GM04503 (cell line): ENCODE data around the gene KLHDC7B.
A peak's percentile ranks its signal among the peaks of the same experiment; 100 is the strongest.
"Not testable (repeated sequence)": the region's sequence is repeated elsewhere in the genome, so short reads cannot be mapped to it uniquely, and the experiment has no call there.

Source experiments
- DNase-seq: peaks from one replicate; pipeline ENCODE4 v3.0.0-alpha.2; 2012; ENCODE audit warnings: low read depth

Gene KLHDC7B

DNA sequence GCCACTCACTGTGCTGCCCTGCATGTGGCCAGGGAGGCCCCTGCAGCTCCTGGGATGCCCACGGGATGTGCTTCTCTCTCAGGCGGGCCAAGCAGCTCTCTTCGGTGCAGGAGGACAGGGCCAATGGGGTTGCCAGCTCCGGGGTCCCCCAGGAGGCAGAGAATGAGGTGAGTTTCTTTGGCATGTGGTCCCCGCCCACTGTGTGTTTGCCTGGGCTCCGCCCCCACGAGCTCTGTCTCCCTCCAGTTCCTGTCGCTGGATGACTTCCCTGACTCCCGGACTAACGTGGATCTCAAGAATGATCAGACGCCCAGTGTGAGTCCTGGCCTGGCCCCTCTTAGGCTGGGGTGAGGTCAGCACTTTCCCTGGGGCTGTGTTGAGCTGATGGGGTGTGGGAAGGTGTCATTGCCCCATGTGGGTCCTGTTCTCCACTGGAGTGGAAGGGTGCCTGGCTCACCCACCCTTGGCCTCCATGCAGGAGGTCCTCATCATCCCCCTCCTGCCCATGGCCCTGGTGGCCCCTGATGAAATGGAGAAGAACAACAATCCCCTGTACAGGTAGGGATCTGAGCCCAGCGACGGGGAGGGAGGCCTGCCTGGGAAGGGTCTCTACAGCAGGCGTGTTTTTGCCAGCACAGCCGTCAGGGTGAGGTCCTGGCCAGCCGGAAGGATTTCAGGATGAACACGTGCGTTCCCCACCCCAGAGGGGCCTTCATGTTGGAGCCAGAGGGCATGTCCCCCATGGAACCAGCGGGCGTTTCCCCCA lies 28.0 kb upstream of the KLHDC7B start:
- DNase-seq: no peak

DNA sequence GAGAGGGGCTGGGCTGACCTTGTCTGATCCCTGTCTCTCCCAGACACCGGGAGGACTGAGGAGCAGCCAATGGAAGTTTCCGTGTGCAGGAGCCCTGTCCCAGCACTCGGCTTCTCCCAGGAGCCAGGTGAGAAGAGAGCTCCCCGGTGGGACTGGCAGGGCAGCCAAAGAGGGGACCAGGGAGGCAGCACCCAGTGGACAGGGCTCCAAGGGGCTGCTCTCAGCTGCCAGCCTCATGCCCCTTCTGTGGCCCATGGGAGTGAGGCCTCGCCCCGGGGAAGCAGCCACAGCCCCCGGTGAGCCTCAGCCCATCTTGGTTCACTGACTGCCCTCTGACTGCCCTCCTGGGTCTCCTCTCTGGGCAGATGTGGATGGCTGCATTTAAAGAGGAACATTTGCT lies 27.1 kb upstream of the KLHDC7B start:
- DNase-seq: no peak

DNA sequence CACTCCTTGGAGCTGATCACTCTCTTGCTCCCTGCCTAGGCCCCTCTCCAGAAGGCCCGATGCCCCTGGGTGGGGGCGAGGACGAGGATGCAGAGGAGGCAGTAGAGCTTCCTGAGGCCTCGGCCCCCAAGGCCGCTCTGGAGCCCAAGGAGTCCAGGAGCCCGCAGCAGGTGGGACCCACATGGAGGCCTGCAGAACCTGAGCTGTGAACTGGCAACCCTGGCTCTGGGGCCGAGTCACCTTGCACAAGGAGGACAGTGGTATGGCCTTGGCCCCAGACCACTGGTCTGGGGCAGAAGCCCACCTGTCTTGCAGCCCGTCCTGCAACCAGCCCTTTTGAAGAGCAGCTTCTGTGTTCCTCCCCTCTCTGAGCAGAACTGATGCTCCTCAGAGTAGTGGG lies 26.5 kb upstream of the KLHDC7B start:
- no peak for DNase-seq

DNA sequence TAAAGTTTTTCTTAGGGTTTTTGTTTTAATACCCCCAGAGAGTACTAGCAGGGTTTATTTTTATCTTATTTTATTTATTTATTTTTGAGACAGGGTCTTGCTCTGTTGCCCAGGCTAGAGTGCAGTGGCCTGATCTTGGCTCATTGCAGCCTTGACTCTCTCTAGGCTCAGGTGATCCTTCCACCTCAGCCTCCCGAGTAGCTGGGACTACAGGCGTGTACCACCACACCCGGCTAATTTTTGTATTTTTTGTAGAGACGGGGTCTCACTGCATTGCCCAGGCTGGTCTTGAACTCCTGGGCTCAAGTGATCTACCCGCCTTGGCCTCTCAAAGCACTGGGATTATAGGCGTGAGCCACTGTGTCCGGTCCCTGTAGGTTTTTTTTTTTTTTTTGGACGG lies 25.5 kb upstream of the KLHDC7B start:
- not testable (repeated sequence) for DNase-seq

DNA sequence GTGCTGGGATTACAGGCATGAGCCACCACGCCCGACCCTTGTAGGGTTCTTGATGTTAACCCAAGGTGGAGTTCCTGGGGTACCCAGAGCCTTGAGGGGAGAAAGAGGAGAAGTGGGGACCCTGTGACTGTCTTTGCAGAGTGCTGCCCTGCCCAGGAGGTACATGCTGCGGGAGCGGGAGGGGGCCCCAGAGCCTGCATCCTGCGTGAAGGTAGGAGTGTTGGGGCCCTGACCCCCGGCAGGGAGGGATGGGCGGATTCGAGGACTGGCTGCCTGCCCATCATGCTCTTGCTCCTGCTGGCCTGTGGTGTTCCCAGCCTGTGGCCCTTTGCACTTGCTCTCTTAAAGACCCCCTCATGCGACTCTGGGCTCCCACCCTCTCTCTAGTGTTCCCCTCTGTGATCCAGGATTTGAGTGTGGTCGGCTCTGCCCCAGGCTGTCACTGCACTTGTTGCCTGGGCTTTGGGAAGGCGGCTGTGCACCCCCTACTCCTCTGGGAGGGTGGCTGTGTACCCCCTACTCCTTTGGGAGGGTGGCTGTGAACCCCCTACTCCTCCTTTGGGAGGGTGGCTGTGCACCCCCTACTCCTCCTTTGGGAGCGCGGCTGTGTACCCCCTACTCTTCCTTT lies 24.8 kb upstream of the KLHDC7B start:
- no peak for DNase-seq

DNA sequence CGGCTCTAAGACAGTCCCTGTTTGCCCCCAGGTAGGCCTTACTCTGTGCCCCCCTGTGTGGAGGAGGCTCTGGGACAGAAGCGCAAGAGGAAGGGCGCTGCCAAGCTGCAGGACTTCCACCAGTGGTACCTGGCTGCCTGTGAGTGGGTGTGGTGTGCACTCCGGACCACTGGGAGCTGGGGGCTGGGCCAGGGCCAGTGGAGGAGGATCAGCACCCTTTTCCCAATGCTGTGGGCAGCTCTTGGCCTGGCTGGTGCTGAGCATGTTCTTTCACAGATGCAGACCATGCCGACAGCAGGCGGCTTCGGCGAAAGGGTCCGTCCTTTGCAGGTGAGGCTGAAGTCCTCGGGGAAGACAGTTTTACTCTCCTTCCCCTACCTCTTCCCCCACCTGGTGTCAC lies 24.0 kb upstream of the KLHDC7B start:
- DNase-seq: no peak

DNA sequence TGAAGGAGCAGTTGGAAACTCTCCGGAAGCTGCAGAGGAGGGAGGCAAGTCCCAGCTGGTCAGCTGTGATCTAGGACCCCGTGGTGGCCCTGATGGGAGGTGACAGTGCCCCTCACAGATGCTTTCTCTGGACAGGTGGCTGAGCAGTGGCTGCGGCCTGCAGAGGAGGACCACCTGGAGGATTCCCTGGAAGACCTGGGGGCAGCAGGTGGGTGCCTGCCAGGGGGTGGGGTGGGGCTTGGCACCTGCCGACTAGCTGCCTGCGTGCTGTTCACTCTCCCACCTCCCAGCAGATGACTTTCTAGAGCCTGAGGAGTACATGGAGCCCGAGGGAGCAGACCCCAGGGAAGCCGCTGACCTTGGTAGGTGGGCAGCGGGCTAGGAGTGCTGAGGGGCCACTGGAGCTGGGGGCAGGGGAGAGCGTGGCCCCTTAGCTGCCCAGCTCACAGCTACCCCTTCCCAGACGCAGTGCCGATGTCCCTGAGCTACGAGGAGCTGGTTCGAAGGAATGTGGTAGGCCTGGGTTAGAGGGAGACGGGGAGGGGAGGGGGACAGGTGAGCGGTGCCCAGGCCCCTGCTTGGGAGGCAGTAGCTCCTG lies 23.4 kb upstream of the KLHDC7B start:
- no peak for DNase-seq

DNA sequence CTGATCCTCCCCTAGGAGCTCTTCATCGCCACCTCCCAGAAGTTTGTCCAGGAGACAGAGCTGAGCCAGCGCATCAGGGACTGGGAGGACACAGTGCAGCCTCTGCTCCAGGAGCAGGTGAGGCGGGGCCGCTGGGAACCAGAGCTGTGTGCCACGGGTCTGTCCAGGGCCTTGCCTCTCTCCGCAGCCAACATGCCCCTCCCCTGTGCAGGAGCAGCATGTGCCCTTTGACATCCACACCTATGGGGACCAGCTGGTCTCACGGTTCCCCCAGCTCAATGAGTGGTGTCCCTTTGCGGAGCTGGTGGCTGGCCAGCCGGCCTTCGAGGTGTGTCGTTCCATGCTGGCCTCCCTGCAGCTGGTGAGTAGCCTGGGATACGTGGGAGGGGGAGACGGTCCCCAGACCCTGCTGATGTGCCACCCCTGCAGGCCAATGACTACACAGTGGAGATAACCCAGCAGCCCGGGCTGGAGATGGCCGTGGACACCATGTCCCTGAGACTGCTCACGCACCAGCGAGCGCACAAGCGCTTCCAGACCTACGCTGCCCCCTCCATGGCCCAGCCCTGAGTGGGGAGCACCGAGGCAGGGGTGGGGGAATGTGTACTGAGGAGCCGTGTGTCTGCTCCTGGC lies 22.8 kb upstream of the KLHDC7B start:
- no peak for DNase-seq

DNA sequence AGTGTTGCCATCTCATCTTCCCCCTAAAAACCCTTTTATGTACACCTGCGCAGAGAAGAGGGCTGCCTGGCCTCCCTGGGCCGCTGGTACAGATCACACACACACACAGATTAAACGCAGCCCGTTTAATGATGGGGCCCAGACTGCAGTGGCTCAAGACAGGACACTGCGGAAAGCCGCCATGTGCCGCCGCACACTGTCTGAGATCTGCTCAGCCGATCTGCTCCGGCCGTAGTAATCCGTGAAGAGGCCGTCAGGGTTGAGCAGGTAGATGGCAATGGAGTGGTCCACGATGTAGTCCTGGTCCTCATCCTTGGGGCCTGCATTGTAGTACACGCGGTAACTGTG lies 22.3 kb upstream of the KLHDC7B start:
- DNase-seq: no peak

DNA sequence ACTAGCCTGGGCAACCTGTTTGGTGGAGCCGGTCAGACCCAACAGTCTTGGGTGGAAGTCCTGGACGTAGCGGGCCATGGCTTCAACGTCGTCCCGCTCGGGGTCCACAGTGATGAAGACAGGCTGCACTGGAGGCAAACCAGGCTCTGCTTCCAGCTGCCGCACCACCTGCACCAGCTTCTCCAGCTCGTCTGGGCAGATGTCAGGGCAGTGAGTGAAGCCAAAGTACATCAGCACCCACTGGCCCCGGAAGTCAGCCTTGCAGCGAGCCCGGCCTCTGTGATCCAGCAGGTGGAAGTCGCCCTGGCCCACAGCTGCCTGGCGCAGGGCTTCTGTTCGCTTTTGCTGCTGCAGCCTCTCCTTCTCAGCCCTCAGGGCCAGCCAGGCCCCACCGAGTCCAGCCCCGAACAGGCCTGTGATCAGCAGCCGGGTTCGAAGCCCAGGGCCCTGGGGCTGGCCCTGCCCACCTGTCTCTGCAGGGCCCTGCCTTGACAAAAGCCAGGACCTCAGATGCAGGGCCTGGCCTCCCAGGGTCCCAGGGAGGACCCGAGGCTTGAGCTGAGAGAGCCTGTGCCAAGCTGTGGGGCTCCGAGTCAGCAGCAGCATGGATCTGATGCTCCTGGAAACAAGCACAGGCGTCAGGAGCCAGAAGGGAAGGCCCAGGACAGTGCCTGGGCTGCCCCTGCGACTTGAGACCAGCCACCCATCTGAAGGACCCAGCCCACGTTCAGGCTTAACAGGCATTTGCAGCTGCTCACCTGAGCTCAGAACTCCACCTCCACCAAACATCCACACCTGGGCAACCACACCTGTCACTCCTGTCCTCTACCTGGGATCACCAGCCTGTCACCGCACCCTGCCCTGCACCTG lies 21.7 kb upstream of the KLHDC7B start:
- no peak for DNase-seq

DNA sequence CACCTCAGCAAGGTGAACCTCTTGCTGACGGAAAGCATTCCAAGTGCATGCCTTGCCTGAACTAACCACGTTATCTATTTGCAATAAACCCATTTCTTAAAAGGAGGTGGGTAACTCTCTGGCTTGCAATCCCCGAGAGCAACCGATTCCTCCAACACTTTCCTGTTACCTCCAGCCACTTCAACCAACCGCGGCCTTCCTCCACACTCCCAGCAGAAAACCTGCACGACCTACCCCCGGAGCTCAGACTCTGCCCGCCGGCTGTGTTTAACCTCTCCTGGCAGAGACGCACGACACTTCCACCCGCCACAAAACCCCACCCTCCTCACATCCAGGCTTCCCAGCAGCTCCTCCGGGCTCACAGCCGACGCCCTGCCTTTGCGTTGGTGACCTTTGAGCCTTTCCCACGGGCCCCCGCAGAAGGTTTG lies 21.0 kb upstream of the KLHDC7B start:
- DNase-seq: no peak

DNA sequence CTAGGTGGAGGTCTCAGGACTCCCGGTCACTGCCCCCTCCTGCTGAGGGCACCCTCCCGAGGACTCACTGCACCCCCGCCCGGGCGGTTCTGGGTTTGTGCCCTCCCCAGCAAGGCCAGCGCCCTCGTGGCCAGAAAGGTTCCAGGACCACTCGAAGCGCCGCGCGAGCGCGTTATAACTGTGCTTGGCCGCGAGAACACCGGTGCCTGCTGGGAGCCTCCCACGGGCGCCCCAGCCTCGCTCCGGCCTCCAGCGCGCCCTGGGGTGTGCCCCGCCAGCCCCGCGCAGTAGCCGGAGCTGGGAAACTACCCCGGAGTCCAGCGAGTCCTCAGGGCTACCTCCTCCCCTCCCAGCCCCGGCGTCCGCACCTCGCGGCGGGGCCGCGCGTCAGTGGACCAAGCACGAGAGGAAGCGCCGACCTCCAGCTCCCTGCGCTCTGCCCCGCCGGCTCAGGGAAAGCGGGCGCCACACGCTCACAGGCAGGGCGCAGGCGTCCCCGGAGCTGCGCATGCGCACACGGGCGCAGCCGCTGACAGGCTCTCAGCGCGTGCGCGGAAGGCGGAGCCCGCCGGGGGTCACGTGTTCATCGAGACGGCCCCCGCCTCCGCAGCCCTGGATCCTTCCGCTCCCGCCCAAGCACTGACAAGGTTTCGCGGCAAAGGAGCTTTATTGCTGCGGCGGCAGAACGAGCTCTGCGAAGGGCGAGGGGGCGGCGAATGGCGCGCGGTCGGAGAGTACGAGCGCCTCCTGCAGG lies 20.4 kb upstream of the KLHDC7B start, which contains the start of gene SCO2:
Gene SCO2 (minus strand): TSS at position 495 of the 754 bp plus-strand sequence. CDS start 1,187 bp downstream, outside the sequence.
- peak; percentile 66 for DNase-seq

DNA sequence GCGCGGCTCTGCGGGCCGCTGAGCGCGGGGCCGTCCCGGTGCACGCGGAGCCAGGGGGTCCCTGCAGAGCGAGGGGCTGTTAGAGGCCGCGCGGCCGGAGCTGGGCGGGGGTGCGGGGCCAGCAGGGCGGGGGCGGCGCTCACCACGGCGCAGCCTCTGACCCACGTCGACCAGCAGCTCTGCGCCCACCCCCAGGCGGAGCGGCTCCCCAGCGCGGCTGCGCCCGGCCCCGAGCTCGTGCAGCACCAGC lies 19.9 kb upstream of the KLHDC7B start:
- no peak for DNase-seq

DNA sequence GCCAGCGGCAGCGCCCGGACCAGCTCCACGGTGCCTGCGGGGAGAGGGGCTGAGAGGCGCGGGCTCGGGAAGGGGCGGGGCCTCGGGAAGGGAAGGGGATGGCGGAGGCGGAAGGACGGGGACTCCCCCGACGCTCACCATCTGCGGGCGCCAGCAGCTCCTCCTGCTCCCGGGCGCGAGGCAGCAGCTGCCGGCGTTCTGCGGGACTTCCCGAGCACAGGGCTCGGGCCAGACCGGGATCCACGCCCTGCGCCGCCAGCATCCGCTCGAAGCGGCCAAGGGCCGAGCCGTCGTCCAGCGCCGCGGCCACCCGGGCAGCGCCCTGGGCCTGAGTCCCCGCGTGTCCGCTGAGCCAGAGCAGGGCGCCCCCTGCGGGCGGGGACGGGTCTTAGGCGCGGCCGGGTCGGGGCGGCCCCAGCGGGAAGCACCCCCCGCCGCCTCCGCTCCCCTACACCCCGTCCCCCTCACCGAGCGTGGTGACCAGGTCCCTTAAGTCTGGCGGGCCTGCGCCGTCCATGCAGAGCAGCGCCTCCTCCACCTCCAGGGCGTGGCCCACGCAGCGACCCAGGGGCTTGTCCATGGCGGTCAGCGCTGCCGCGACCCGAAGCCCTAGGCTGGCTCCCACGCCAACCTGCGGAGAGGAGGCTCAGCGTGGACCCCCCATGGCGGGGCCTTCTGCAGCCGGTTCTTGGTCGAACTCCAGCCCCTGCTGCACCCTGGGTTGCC lies 19.4 kb upstream of the KLHDC7B start:
- no peak for DNase-seq

DNA sequence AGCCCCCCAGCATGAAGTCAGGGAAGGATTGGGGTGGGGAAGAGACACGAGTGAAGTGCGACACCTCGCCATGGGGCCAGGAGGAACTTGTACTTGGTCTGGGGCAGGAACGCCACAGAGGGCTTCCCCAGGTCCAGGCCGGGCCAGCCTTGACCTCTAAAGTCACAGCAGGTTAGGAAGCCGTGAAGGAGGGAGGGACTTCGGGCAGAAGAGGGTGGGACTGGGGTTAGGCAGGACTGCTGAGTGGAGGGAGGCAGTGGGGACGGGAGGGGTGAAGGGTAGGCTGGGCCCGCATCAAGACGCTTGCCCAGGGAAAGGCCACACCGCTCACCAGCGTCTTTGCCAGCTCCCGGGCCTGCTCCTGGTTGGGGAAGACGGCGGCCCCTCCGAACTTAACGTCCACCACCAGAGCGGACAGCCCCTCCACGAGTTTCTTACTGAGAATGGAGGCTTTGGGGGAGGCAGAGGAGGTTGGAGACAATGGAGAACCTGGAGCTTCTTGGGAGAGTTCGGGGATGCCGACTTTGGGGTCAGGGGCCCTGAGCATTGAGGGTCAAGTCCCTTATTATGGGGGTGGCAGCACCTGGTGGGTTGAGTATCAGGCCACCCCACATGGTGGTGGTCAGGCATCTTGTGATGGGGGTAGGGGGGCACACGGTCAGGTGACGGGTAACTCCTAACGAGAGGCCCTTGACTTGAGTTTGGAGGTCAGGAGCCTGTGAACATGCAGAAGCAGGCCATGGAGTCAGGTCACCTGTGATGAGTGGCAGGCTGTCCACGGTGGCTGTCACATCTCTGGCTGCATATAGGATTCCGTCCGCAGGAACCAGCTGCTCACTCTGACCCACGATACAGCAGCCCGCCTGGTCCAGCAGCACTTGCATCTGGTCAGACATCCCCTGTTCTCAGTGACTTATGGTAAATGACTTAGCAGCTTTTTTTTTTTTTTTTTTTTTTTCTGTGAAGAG lies 18.6 kb upstream of the KLHDC7B start:
- DNase-seq: no peak

DNA sequence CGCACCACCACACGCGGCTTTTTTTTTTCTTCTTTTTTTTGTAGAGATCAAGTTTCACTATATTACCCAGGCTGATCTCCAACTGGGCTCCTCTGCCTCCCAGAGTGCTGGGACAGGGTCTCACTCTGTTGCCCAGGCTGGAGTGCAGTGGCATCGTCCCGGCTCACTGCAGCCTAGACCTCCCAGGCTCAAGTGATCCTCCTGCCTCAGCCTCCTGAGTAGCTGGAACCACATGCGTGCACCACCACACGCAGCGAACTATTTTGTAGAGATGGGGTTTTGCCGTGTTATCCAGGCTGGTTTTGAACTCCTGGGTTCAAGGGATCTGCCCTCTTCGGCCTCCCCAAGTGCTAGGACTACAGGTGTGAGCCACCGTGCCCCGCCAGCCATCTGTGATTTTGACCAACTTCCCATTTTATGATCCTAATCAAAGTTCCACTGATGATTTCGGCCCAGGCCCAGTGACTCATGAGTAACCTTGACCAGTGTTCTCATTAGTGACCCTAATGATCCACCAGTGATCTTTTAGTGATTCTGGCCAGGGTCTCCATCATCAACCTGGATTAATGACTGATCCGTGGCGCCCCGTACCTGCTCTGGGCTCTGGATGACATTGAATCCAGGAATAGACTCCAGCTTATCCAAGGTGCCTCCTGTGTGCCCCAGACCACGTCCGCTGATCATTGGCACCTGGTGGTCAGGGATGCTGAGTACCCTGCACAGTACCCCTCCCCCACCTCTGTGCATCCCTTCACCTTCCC lies 17.6 kb upstream of the KLHDC7B start:
- no peak for DNase-seq

DNA sequence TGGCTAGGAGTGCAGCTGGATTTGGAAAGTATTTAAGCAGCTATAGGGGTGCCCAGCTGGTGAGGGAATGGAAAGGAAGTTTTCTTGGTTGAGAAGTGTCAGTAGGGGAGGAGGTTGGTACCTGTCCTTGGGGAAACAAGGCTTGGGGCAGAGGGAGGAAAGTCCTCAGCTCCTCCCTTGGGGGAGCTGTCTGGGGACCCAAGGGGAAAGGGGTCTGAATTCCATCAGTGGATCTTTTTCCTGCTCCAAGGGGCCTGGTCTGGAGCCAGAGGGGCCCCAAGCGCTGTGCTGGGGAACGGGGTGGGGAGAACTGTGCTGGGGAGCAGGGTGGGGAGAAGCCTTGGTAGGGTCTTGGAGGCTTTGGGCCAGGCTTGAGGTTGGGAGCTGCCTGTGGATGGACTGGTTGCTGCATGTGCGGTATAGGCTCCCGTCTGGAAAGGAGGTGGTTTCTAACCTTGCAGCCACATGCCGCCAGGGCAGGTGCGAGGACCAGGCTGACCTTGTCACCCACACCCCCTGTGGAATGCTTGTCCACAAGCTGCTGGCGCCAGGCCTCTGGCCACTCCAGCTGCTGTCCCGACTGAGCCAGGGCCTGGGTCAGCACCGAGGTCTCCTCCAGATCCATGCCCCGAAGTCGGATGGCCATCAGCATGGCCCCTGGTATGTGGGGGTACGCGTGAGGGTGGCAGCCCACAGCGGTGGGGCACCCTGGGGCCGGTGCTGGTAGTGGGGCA lies 16.9 kb upstream of the KLHDC7B start:
- no peak for DNase-seq

DNA sequence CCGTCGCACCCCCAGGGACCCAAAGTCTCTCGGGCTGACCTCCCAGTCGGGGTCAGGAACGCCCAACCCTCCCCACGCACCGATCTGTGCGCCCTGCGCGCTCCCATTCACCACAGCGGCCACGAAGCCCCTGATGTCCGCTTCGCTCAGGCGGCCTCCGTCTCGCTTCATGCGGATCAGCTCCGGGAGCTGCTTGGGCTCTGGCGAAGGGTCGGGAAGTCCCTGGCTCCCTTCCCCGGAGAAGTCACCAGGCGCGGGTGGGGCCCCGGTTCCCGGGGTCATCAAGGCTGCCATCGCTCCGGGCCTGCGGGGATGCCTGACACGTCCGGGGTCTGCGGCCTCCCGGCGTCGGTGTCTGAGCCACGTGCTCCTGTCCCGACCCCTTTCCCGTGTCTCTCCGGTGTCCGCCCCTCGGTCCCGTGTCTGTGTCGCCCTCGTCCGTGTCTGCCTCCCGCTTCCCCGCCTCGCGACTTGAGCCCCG lies 16.2 kb upstream of the KLHDC7B start:
- DNase-seq: no peak
